ENCODE results near the gene PCDHGA6.
"Not testable (repeated sequence)": the region's sequence is repeated elsewhere in the genome, so short reads cannot be mapped to it uniquely, and the experiment has no call there.

PCDHGA6 gene

DNA sequence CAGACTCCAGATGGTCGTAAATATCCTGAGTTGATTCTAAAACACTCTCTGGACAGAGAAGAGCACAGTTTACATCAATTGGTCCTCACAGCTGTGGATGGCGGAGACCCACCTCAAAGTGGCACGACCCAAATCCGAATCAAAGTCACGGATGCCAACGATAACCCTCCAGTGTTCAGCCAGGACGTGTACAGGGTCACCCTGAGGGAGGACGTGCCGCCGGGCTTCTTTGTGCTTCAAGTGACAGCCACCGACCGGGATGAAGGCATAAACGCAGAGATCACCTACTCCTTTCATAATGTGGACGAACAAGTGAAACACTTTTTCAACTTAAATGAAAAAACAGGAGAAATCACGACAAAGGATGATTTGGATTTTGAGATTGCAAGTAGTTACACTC, 13.0 kb upstream of the PCDHGA6 start:
- DNase-seq = no peak

DNA sequence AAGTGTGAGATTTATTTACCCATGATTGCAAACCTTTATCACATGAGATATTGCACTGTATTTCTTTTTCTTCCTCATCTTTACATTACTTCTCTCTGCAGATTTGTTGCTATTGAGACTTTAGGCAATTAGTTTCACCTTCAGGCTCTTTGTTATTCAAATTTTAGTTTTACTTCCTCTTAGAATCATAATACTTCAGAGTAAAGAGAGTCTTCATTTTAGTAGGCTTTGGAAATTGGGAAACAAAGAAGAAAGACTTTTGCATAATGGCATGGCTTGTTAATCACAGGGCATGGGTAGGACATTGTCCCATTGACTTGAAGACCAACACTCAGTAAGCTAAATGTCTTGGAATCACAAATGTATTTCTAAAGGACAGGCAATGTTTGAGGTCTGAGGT, 11.0 kb upstream of the PCDHGA6 start:
- no peak for DNase-seq

DNA sequence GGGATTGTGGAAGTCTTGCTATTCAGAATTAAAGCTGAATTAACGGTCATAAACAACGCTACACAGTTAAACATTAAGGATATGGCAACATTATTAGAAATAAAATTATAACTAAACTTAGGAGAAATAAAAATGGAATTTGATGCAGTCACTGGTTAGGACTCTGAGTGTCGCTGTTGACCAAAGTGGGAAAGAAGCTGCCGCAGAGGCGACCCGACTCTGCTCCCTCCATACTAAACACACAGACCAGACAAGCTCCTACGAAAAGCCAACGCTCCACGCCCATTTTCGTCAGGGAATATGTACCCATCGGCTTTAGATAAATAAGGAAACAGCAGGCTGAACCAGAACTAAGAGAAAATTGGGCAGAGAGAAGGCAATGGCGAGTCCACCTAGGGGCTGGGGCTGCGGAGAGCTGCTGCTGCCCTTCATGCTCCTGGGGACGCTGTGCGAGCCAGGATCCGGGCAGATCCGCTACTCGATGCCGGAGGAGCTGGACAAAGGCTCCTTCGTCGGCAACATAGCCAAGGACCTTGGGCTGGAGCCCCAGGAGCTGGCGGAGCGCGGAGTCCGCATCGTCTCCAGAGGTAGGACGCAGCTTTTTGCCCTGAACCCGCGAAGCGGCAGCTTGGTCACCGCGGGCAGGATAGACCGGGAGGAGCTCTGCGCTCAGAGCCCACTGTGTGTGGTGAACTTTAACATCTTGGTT, 9.6 kb upstream of the PCDHGA6 start, which contains the start of gene PCDHGA5:
TSS of gene PCDHGA5 (plus strand) at position 211 of the 709 bp plus-strand sequence. CDS start at position 380, 169 bp downstream.
- no peak for DNase-seq

DNA sequence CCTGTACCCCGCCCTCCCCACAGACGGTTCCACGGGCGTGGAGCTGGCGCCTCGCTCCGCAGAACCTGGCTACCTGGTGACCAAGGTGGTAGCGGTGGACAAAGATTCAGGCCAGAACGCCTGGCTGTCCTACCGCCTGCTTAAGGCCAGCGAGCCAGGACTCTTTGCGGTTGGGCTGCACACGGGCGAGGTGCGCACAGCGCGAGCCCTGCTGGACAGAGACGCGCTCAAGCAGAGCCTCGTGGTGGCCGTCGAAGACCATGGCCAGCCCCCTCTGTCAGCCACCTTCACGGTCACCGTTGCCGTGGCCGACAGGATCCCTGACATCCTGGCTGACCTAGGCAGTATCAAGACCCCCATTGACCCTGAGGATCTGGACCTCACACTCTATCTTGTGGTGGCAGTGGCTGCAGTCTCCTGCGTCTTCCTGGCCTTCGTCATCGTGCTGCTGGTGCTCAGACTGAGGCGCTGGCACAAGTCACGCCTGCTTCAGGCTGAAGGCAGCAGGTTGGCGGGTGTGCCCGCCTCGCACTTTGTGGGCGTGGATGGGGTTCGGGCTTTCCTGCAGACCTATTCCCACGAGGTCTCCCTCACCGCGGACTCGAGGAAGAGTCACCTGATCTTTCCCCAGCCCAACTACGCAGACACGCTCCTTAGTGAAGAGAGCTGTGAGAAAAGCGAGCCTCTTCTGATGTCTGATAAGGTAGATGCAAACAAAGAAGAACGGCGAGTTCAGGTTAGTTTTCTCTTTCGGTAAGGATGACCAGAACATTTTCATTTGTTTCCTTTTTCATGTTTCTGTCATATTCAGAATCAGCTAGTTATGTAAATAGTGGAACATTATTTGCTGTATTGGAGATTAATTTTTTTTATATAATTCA, 7.4 kb upstream of the PCDHGA6 start:
- no peak for DNase-seq

DNA sequence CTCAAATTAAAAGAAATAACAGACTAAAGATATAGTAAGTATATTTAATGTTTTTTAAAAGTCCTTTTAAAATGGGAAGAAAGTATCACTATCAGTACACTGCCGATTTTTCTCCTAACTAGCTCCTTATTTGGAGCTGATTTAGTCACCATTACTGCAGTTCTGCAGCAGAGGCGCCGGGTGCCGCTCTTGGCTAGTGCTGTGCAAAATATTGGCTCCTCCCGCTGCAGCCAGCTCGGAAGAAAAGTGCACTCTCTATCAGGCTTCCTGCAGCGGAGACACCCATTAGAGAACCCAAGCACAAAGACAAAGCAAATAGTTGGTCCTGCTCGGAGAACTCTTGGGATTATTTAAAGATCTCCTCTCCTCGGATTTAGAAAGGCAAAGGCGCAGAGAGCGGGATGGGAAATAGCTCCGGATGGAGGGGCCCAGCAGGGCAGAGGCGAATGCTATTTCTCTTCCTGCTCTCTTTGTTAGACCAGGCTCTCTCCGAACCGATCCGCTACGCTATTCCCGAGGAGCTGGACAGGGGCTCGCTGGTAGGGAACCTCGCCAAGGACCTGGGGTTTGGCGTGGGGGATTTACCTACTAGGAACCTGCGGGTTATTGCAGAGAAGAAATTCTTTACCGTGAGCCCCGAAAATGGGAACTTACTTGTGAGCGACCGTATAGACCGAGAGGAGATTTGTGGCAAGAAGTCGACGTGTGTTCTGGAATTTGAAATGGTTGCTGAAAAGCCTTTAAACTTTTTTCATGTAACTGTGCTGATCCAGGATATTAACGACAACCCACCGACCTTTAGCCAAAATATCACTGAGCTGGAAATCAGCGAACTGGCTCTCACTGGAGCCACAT, 3.5 kb upstream of the PCDHGA6 start, which contains the start of gene PCDHGB3:
TSS of gene PCDHGB3 (plus strand) at position 249 of the 855 bp plus-strand sequence. CDS start at position 402, 153 bp downstream.
- DNase-seq = peak in 1 of 2 donors; percentile 45

DNA sequence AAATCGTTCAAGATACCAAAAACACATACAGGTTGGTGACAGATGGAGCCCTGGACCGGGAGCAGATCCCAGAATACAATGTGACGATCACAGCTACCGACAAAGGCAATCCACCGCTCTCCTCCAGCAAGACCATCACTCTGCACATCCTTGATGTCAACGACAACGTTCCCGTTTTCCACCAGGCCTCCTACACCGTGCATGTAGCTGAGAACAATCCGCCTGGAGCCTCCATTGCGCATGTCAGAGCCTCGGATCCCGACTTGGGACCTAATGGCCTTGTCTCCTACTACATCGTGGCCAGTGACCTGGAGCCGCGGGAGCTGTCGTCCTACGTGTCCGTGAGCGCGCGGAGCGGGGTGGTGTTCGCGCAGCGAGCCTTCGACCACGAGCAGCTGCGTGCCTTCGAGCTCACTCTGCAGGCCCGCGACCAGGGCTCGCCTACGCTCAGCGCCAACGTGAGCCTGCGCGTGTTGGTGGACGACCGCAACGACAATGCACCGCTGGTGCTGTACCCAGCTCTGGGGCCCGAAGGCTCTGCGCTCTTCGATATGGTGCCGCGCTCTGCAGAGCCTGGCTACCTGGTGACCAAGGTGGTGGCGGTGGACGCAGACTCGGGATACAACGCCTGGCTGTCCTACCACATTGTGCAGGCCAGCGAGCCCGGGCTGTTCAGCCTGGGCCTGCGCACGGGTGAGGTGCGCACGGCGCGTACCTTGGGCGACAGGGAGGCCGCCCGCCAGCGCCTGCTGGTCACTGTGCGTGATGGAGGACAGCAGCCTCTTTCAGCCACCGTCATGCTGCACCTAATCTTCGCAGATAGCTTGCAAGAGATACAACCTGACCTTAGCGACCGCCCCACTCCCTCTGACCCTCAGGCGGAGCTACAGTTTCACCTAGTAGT, 1.9 kb upstream of the PCDHGA6 start:
- no peak for DNase-seq

DNA sequence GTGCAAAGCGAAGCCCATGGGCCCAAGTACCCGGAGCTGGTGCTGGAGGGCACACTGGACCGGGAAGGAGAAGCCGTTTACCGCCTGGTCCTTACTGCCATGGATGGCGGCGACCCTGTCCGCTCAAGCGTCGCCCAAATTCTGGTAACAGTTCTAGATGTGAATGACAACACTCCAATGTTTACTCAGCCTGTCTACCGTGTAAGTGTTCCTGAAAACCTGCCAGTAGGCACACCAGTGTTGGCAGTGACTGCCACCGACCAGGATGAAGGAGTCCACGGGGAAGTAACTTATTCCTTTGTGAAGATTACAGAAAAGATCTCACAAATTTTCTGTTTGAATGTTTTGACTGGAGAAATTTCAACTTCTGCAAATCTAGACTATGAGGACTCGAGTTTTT, 936 bp downstream of the PCDHGA6 start:
- no peak for DNase-seq

DNA sequence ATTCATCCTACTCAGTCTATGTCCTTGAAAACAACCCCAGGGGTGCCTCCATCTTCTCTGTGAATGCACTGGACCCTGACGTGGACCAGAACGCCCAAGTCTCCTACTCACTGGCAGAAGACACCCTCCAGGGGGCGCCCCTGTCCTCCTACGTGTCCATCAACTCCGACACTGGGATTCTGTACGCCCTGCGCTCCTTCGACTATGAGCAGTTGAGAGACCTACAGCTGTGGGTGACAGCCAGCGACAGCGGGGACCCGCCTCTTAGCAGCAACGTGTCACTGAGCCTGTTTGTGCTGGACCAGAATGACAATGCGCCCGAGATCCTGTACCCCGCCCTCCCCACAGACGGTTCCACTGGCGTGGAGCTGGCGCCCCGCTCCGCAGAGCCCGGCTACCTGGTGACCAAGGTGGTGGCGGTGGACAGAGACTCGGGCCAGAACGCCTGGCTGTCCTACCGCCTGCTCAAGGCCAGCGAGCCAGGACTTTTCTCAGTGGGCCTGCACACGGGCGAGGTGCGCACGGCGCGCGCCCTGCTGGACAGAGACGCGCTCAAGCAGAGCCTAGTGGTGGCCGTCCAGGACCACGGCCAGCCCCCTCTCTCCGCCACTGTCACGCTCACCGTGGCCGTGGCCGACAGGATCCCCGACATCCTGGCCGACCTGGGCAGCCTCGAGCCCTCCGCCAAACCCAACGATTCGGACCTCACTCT, 1.9 kb downstream of the PCDHGA6 start:
- DNase-seq = not testable (repeated sequence)

DNA sequence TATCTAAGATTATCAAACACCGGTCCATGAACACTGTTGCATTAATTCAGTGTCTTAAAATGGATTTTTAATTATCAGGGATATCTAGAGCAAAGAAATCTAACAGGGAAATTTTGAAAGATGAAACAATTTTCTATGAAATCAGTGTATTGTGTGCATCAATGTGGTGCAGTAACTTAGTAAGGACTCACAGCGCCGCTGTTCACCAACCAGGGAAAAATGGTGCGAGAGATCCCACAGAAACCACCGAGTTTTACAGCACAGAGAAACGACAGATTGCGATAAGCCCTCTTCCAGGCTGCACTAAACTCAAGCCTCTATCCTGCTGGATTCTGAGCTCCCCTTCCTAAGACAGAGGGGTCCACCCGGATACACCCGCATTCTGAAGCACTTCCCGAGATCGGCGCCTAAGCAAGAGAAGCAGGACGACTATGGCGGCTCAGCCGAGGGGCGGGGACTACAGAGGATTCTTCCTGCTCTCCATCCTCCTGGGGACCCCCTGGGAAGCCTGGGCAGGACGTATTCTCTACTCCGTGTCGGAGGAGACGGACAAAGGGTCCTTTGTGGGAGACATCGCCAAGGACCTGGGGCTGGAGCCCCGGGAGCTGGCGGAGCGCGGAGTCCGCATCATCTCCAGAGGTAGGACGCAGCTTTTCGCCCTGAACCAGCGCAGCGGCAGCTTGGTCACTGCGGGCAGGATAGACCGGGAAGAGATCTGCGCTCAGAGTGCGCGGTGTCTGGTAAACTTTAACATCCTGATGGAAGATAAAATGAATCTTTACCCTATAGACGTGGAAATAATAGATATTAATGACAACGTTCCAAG, 9.0 kb downstream of the PCDHGA6 start, which contains the start of gene PCDHGA7:
TSS of gene PCDHGA7 (plus strand) at position 274 of the 826 bp plus-strand sequence. CDS start at position 432, 158 bp downstream.
- DNase-seq = no peak

DNA sequence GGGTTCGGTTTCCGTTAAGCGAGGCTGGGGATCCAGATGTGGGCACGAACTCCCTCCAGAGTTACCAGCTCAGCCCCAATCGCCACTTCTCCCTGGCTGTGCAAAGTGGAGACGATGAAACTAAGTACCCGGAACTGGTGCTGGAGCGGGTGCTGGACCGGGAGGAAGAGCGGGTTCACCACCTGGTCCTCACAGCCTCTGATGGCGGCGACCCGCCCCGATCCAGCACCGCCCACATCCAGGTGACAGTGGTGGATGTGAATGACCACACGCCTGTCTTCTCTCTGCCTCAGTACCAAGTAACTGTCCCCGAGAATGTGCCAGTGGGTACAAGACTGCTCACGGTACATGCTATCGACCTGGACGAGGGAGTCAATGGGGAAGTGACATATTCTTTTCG, 9.7 kb downstream of the PCDHGA6 start:
- DNase-seq = no peak

DNA sequence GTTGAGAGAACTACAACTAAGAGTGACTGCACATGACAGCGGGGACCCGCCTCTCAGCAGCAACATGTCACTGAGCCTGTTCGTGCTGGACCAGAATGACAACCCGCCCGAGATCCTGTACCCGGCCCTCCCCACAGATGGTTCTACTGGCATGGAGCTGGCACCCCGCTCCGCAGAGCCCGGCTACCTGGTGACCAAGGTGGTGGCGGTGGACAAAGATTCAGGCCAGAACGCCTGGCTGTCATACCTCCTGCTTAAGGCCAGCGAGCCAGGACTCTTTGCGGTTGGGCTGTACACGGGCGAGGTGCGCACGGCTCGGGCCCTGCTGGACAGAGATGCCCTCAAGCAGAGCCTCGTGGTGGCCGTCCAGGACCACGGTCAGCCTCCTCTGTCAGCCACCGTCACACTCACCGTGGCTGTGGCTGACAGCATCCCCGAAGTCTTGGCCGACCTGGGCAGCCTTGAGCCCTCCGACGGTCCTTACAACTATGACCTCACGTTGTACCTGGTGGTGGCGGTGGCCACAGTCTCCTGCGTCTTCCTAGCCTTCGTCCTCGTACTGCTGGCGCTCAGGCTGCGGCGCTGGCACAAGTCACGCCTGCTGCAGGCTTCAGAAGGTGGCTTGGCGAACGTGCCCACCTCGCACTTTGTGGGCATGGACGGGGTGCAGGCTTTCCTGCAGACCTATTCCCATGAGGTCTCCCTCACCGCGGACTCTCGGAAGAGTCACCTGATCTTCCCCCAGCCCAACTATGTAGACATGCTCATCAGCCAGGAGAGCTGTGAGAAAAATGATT, 11.0 kb downstream of the PCDHGA6 start:
- no peak for DNase-seq

DNA sequence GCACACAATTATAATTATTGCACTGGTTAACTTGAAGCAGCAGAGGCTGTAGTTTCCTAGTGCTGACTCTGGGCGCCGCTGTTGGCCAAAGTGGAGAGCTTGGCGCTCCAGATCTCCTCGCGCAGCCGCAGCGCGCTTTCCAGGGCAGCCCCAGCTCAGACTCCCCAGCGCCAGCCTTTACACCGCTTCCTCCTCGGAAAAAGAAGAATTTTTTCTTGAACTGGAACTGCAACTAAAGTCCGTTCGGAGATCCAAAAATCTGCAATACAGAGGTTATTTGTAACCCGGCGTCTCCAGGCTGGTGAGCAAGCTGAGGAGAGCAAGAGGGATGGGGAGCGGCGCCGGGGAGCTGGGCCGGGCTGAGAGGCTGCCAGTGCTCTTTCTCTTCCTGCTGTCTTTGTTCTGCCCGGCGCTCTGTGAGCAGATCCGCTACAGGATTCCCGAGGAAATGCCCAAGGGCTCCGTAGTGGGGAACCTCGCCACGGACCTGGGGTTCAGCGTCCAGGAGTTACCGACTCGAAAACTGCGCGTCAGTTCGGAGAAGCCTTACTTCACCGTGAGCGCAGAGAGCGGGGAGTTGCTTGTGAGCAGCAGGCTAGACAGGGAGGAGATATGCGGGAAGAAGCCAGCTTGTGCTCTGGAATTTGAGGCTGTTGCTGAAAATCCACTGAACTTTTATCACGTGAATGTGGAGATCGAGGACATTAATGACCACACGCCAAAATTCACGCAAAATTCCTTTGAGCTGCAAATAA, 14.0 kb downstream of the PCDHGA6 start, which contains the start of gene PCDHGB4:
TSS of gene PCDHGB4 (plus strand) at position 142 of the 755 bp plus-strand sequence. CDS start at position 329, 187 bp downstream.
- DNase-seq = peak in 1 of 2 donors; percentile 41

DNA sequence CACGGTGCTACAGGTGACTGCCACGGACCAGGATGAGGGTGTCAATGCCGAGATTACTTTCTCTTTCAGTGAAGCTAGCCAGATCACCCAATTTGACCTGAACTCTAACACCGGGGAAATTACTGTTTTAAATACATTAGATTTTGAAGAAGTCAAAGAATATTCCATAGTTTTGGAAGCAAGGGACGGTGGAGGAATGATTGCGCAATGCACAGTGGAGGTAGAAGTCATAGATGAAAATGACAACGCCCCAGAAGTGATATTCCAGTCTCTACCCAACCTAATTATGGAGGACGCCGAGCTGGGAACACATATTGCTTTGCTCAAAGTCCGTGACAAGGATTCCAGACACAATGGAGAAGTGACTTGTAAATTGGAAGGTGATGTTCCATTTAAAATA, 15.0 kb downstream of the PCDHGA6 start:
- no peak for DNase-seq

DNA sequence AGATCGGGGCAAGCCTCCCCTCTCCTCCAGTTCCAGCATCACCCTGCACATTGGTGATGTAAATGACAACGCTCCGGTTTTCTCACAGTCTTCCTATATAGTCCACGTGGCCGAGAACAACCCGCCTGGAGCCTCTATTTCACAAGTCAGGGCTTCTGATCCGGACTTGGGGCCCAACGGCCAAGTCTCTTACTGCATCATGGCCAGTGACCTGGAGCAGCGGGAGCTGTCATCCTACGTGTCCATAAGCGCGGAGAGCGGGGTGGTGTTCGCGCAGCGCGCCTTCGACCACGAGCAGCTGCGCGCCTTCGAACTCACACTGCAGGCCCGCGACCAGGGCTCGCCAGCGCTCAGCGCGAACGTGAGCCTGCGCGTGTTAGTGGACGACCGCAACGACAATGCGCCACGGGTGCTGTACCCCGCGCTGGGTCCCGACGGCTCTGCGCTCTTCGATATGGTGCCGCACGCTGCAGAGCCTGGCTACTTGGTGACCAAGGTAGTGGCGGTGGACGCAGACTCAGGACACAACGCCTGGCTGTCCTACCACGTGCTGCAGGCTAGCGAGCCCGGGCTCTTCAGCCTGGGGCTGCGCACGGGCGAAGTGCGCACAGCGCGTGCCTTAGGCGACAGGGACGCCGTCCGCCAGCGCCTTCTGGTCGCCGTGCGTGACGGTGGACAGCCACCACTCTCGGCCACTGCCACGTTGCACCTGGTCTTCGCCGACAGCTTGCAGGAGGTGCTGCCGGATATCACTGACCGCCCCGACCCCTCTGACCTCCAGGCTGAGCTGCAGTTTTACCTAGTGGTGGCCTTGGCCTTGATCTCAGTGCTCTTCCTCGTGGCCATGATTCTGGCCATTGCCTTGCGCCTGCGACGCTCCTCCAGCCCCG, 15.7 kb downstream of the PCDHGA6 start:
- DNase-seq = no peak

DNA sequence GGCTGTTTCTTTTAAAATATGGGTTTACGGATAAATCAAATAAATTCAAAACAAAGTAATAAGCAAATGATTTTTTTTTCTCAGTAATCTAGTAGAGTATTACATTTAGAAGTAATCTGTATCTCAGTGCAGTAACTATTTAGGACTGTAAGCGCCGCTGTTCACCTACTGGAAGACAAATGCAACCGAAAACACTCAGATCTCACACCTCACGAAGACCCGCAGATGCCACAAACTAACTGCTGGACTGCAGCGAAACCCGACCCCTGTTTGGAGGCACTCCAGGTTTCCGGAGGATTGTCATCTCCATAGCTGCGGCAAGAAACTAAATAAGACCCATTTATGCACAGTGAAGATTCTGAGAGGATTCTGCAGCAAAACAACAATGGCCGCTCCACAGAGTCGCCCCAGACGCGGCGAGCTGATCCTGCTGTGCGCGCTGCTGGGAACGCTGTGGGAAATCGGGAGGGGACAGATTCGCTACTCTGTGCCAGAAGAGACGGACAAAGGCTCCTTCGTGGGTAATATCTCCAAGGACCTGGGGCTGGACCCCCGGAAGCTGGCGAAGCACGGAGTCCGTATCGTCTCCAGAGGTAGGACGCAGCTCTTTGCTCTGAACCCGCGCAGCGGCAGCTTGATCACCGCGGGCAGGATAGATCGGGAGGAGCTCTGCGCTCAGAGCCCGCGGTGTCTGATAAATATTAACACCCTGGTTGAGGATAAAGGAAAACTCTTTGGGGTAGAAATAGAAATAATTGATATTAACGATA, 18.9 kb downstream of the PCDHGA6 start, which contains the start of gene PCDHGA8:
TSS of gene PCDHGA8 (plus strand) at position 205 of the 770 bp plus-strand sequence. CDS start at position 386, 181 bp downstream.
- no peak for DNase-seq

DNA sequence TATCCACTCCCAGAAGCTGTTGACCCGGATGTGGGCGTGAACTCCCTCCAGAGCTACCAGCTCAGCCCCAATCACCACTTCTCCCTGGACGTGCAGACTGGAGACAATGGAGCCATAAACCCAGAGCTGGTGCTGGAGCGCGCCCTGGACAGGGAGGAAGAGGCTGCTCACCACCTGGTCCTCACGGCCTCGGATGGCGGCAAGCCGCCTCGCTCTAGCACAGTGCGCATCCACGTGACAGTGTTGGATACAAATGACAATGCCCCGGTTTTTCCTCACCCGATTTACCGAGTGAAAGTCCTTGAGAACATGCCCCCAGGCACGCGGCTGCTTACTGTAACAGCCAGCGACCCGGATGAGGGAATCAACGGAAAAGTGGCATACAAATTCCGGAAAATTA, 19.6 kb downstream of the PCDHGA6 start:
- no peak for DNase-seq

Data from inflammatory macrophage (primary cell).